ENCODE results near the gene ISM1.

Gene ISM1

GRCh38 chr20:13187899-13188298 is 33.2 kb upstream of the ISM1 start:
- no peak for DNase-seq (ENCODE audit: low read depth)
- no peak overlapping the region for H3K4me3 ChIP-seq (ENCODE audit: low read length)
- no peak for TF ChIP-seq CTCF (conservative IDR thresholded peaks at IDR 0.05; ENCODE audit: low read depth, low read length)

DNA sequence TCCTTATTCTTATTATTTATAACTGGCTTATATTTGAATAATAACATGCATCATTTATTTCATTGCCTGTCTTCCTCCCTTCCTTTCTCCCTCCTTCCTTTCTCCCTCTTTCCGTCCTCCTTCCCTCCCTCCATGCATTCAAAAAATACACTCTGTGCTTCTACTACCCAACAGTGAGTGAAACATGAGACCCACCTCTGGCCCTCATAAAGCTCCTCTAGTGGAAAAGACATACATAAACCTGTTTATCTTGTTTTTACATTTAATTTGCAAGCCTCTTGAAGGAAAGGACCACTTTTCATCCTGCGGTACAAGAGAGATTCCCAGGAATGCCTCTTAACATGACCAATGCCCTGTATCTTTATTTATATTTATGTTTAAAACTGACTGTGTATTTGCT is 21.8 kb upstream of the ISM1 start:
- no peak for TF ChIP-seq CTCF (conservative IDR thresholded peaks at IDR 0.05; ENCODE audit: low read depth, low read length)
- DNase-seq (ENCODE audit: low read depth), result no peak
- no peak overlapping the region for H3K4me3 ChIP-seq (ENCODE audit: low read length)

DNA sequence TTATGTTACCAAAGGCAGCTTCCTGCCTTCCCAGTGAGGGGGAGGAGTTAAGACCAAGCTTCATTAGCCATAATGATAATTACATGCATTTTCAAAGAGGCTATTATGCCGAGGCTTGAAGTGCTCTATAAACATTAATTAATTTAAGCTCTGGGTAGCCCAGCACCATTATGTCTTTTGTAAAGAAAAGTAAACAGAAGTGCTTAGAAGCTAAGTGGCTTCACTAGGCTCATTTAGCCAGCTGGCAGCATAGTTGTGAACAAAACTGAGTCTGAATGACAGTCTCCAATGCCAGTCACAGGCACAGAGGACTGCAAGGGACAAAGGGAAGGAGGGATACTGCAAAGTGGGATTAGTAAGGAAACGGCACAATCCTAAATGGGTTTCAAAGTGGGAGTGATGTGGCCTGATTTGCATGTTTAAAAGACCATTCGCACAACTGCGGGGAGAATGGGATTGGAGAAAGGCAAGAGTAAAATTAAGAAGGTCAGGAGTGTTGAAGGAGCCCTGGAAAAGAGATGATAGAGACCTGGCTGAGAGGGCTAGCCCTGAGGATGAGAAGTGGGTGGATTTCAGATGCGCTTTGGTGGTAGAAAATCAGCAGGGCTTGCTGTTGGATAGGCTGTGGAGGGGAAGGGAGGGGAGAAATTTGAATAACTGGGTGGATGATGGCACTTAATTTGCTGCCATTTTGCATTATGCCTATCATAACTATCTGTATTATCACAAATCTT is 20.1 kb upstream of the ISM1 start:
- no peak for TF ChIP-seq CTCF (conservative IDR thresholded peaks at IDR 0.05; ENCODE audit: low read depth, low read length)

GRCh38 chr20:13202565-13202964 is 18.5 kb upstream of the ISM1 start:
- no peak overlapping the region for H3K4me3 ChIP-seq (ENCODE audit: low read length)
- TF ChIP-seq CTCF (conservative IDR thresholded peaks at IDR 0.05; ENCODE audit: low read depth, low read length), result no peak
- DNase-seq (ENCODE audit: low read depth), result no peak

More for the DNA sequence above, 20.1 kb upstream of the ISM1 start:
- DNase-seq (ENCODE audit: low read depth), result no peak
- H3K4me3 ChIP-seq (ENCODE audit: low read length), result no peak overlapping the region

GRCh38 chr20:13205425-13205824 is 15.6 kb upstream of the ISM1 start:
- TF ChIP-seq CTCF (conservative IDR thresholded peaks at IDR 0.05; ENCODE audit: low read depth, low read length), result no peak
- H3K4me3 ChIP-seq (ENCODE audit: low read length), result no peak overlapping the region
- DNase-seq (ENCODE audit: low read depth), result no peak

DNA sequence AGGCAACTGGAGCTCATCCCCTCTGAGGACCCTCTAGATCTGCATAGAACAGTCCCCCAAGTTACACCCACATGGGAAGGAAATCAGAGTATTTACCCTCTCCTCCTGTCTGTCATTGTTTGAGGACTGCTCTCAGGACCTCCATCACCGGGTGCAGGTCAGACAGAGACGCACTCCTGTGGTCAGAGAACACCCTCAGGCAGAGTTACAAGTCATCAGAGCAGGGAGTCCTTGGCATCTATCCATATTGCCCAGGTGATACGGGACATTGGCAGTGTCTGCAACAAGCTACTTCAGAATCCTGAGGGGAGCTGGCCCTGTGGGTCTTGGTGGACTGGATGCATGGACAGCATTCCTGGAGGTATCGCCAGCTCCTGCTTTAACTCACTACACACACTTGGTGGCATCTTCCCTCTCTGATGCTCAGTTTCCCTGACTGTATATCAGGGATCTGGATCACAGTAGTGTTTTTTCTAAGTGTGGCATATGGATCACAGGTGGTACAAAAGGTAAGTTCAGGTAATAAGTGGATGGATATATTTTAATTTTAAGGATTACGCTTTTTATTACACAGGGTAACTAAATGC is 15.1 kb upstream of the ISM1 start:
- no peak for DNase-seq (ENCODE audit: low read depth)
- H3K4me3 ChIP-seq (ENCODE audit: low read length), result no peak overlapping the region
- TF ChIP-seq CTCF (conservative IDR thresholded peaks at IDR 0.05; ENCODE audit: low read depth, low read length), result no peak

- TF ChIP-seq CTCF (conservative IDR thresholded peaks at IDR 0.05; ENCODE audit: low read depth, low read length), result no peak
- DNase-seq (ENCODE audit: low read depth), result no peak
Observed at GRCh38 chr20:13207016-13207415, 14.1 kb upstream of the ISM1 start.

More at GRCh38 chr20:13207016-13207415, 14.1 kb upstream of the ISM1 start:
- H3K4me3 ChIP-seq (ENCODE audit: low read length), result no peak overlapping the region

Data from retinal pigment epithelial cell (primary cell).